Left lung (tissue), 10 donors: ENCODE measurements around the gene FAM120B. TPM values are rescaled to one million over a fixed set of nuclear protein-coding genes. Genes with fewer than 3 reads are reported as not detected.

Experiments
- ATAC-seq: fragments of 200-7000 bp; cut with Tn5 transposase; one replicate; pipeline ENCODE4 v1.9.1; 2020; ENCODE audit warnings: moderate library complexity
- DNase-seq, 4 donors: peaks; one replicate each; pipeline ENCODE4 v3.0.0-alpha.2; 2013 to 2020
- H3K27ac ChIP-seq, 2 donors: fragments of 200-600 bp; sonication (generic) in 1 of 2; one replicate each; pipeline versions ENCODE4 v1.5.0 to v1.8.0; 2020 to 2021
- H3K27me3 ChIP-seq, 2 donors: fragments of 200-600 bp; sonication (generic) in 1 of 2; one replicate each; pipeline versions ENCODE4 v1.5.0 to v1.8.0; 2020 to 2021
- H3K36me3 ChIP-seq, 2 donors: fragments of 200-600 bp; sonication (generic) in 1 of 2; one replicate each; pipeline versions ENCODE4 v1.5.0 to v1.8.0; 2020 to 2021
- H3K4me1 ChIP-seq, 2 donors: fragments of 200-600 bp; one replicate each; pipeline ENCODE4 v1.8.0; 2021
- H3K4me3 ChIP-seq, 2 donors: fragments of 200-600 bp; sonication (generic) in 1 of 2; one replicate each; pipeline versions ENCODE4 v1.5.0 to v1.8.0; 2020 to 2021; ENCODE audit warnings: mild to moderate bottlenecking in 1 of 2
- H3K9me3 ChIP-seq, 2 donors: fragments of 200-600 bp; sonication (generic) in 1 of 2; one replicate each; pipeline versions ENCODE4 v1.5.0 to v1.8.0; 2020 to 2021
- intact Hi-C, 2 donors: fragments of 100-400 bp; cut with DNase I; formaldehyde crosslinking; loops; one replicate each; pipeline versions ENCODE4 v1.11.2 to v1.14.2; 2022
- polyA plus RNA-seq, 6 donors: library from polyadenylated mRNA; unstranded; fragments of 120-200 nt; gene quantifications; one replicate each; pipeline ENCODE4 v1.2.1, GENCODE V29; 2013; ENCODE audit not compliant: insufficient read length in 6 of 6
- total RNA-seq, 2 donors: library from RNA; stranded (reverse); fragmentation: NEBNext Ultra II Directional; extraction: Animal tissue kit (Norgen Biotek cat#: 25700); gene quantifications; one replicate each; pipeline ENCODE4 v1.2.1, GENCODE V29; 2021
- TF ChIP-seq, protein P1 (sequence below), 2 donors: fragments of 200-600 bp; sonication (generic) in 1 of 2; IDR thresholded peaks; one replicate each; pipeline versions ENCODE4 v1.5.0 to v1.8.0; 2021; ENCODE audit warnings: antibody characterized with exemption in 2 of 2
- donor health status: DM: no; HTN: yes; CAD: no.
- donor health status: DM: no; HTN: no; CAD: no.

Gene FAM120B
- total and polyA plus RNA-seq, 8 donors = 26.6 to 37.7 (median 35.5) TPM

DNA sequence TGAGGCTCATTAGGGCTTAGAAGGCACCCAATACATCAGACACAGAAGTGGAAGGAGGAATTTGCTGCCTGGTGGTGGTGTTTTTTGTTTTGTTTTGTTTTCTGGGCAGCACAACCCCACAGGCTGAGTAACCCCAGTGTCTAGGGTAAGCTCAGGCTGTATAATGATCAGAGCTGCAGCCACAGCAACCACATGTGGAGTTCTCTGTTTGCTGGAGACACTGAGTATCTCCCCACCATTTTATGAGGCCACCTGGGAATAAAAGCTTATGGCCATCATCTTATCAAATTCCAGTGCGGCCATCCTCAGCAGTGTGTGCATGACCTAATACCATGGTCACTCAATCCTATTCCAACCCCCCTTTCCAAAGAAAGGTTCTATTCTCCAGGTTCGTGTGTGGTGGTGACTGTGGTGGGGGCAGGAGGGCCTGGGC lies 12.2 kb upstream of the FAM120B start:
- TF ChIP-seq, protein P1, sequence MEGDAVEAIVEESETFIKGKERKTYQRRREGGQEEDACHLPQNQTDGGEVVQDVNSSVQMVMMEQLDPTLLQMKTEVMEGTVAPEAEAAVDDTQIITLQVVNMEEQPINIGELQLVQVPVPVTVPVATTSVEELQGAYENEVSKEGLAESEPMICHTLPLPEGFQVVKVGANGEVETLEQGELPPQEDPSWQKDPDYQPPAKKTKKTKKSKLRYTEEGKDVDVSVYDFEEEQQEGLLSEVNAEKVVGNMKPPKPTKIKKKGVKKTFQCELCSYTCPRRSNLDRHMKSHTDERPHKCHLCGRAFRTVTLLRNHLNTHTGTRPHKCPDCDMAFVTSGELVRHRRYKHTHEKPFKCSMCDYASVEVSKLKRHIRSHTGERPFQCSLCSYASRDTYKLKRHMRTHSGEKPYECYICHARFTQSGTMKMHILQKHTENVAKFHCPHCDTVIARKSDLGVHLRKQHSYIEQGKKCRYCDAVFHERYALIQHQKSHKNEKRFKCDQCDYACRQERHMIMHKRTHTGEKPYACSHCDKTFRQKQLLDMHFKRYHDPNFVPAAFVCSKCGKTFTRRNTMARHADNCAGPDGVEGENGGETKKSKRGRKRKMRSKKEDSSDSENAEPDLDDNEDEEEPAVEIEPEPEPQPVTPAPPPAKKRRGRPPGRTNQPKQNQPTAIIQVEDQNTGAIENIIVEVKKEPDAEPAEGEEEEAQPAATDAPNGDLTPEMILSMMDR (IDR thresholded peaks at IDR 0.05) = no peak
- Histone ChIP-seq H3K36me3 (no peaks in the 10 kb centered on the region), H3K27ac (no peak overlapping the region), H3K4me3 (no peak overlapping the region), H3K9me3 (no peaks in the 10 kb centered on the region), H3K4me1 (peaks cover 31 to 72% of the 10 kb centered on the region in 2 donors), H3K27me3 (peaks cover 73 to 100% of the 10 kb centered on the region in 2 donors)
- ATAC-seq (no peak), DNase-seq (no peak)
- intact Hi-C loops = loop anchor here in 1 of 2 donors (10.0 kb wide), 1 partner anchor 460 kb away; no protein-coding TSS in a partner anchor

- H3K36me3 ChIP-seq = no peaks in the 10 kb centered on the region
- no peak for ATAC-seq
- H3K4me3 ChIP-seq = peak overlapping the region; percentile 38 to 46
- H3K9me3 ChIP-seq = no peaks in the 10 kb centered on the region
- peaks cover 68 to 100% of the 10 kb centered on the region in 2 donors for H3K27me3 ChIP-seq
- TF ChIP-seq, protein P1 (IDR thresholded peaks at IDR 0.05) = no peak
- intact Hi-C loops = loop anchor here in 1 of 2 donors (10.0 kb wide), 1 partner anchor 460 kb away; no protein-coding TSS in a partner anchor
- no peak for DNase-seq
- no peak overlapping the region for H3K27ac ChIP-seq
- H3K4me1 ChIP-seq = peaks cover 27 to 66% of the 10 kb centered on the region in 2 donors
These were observed 11.6 kb upstream of the FAM120B start for GRCh38 chr6:170294813-170295509.

DNA sequence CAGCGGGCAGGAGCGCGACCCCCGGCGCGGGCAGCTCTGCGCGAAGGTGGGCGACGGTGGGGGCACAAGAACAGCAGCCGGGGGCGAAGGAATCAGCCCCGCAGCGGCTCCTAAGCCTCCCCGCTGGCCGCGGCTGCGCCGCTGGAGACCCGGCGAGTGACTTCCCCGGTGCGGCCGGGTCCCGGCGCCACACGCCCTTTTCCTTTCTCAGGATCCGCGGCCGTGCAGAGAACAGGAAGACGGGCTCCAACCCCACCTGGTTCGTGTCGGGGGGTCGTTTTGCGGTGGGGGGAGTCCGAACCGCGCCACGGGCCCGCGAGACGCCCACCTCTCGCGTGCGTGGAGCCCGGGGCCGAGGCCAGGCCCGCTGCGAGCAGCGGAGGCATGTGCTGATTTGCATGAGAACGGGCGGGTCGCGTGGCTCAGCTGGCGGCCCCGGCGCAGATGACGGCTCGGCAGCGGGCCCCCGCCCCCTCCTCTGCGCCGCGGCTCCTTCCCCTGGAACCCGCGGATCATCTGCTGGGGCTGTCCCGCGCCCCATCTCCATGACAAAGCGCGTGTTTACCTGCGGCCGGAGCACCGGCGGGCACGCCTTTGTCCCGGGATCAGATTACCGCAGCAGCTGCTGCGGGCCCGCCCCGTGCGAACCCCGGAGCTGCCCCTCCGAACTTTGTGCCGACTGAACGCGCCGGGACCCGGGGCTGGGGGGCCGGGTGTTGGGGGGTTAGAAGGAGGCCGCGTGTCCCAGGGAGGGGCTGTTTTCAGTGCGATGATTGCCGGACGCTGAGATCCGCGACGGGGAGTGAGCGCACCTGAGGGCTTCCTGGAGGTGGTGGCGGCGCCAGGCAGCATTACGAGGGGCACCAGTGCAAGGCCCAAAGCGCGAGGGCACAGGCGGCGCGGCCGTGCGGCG lies 10.8 kb upstream of the FAM120B start:
- intact Hi-C loops = loop anchor here in 1 of 2 donors (10.0 kb wide), 1 partner anchor 461 kb away; no protein-coding TSS in a partner anchor
- peak overlapping the region; percentile 38 to 46 for H3K4me3 ChIP-seq
- ATAC-seq (peak; percentile 52), DNase-seq (peak in 1 of 4 donors; percentile 81)
- peaks cover 27 to 58% of the 10 kb centered on the region in 2 donors for H3K4me1 ChIP-seq
- TF ChIP-seq, protein P1 (IDR thresholded peaks at IDR 0.05) = no peak
- no peaks in the 10 kb centered on the region for H3K9me3 ChIP-seq
- H3K27ac ChIP-seq = no peak overlapping the region
- H3K36me3 ChIP-seq = no peaks in the 10 kb centered on the region
- peaks cover 60 to 95% of the 10 kb centered on the region in 2 donors for H3K27me3 ChIP-seq

DNA sequence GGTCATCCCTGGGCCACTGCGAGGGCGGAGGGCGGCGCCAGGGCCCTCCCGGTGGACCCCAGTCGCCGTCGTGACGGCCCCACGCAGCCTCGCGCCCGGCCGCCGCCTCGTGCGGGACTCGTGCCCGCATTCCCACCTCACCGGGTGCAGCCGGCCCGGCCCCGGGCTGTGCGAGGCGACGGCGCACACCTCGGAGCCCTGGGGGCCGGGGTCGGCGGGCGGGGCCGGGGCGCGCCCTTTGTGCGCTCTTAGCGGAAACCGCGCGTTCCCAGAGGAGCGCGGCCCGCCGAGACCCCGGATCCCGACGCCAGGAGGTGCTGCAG lies 10.2 kb upstream of the FAM120B start:
- H3K9me3 ChIP-seq = no peaks in the 10 kb centered on the region
- H3K36me3 ChIP-seq = no peaks in the 10 kb centered on the region
- TF ChIP-seq, protein P1 (IDR thresholded peaks at IDR 0.05) = no peak
- peak overlapping the region in 1 of 2 donors; percentile 46 for H3K4me3 ChIP-seq
- H3K4me1 ChIP-seq = peaks cover 27 to 55% of the 10 kb centered on the region in 2 donors
- peaks cover 57 to 89% of the 10 kb centered on the region in 2 donors for H3K27me3 ChIP-seq
- ATAC-seq (no peak), DNase-seq (no peak)
- no peak overlapping the region for H3K27ac ChIP-seq
- intact Hi-C loops = loop anchor here in 1 of 2 donors (10.0 kb wide), 1 partner anchor 462 kb away; no protein-coding TSS in a partner anchor
